CD4-positive, alpha-beta T cell treated with Interleukin-6 at 100 ng/mL for 8 hours (primary cell): ENCODE measurements around the gene FOXI1.
"Not testable (repeated sequence)": the region's sequence is repeated elsewhere in the genome, so short reads cannot be mapped to it uniquely, and the experiment has no call there.

Source experiments
- DNase-seq: peaks from one replicate; pipeline ENCODE4 v3.0.0-alpha.2; 2020; ENCODE audit warnings: mixed read lengths, low spot score

The FOXI1 gene

GRCh38 chr5:170126626-170127025 is 20.9 kb downstream of the FOXI1 start:
- DNase-seq = no peak

- no peak for DNase-seq
These were observed 25.5 kb downstream of the FOXI1 start for GRCh38 chr5:170131235-170131634.

- DNase-seq = no peak
These were observed 26.7 kb downstream of the FOXI1 start for GRCh38 chr5:170132269-170132975.

GRCh38 chr5:170132976-170133448 is 27.3 kb downstream of the FOXI1 start:
- no peak for DNase-seq

GRCh38 chr5:170135796-170136490 is 30.2 kb downstream of the FOXI1 start:
- DNase-seq = no peak

GRCh38 chr5:170136506-170136905 is 30.8 kb downstream of the FOXI1 start:
- no peak for DNase-seq

- DNase-seq = no peak
These were observed 32.1 kb downstream of the FOXI1 start for GRCh38 chr5:170137694-170138214.

GRCh38 chr5:170138273-170138672 is 32.6 kb downstream of the FOXI1 start:
- no peak for DNase-seq

GRCh38 chr5:170139786-170140335 is 34.2 kb downstream of the FOXI1 start:
- no peak for DNase-seq

GRCh38 chr5:170141196-170141595 is 35.5 kb downstream of the FOXI1 start:
- DNase-seq = not testable (repeated sequence)

- DNase-seq = no peak
These were observed 35.9 kb downstream of the FOXI1 start for GRCh38 chr5:170141636-170142035.

GRCh38 chr5:170142196-170142595 is 36.5 kb downstream of the FOXI1 start:
- DNase-seq = no peak

- no peak for DNase-seq
These were observed 37.4 kb downstream of the FOXI1 start for GRCh38 chr5:170143091-170143490.

- DNase-seq = no peak
These were observed 38.0 kb downstream of the FOXI1 start for GRCh38 chr5:170143710-170144109.

- no peak for DNase-seq
These were observed 38.8 kb downstream of the FOXI1 start for GRCh38 chr5:170144286-170145023.

- DNase-seq = no peak
These were observed 39.8 kb downstream of the FOXI1 start for GRCh38 chr5:170145462-170145861.

GRCh38 chr5:170147051-170147752 is 41.5 kb downstream of the FOXI1 start:
- no peak for DNase-seq

- no peak for DNase-seq
These were observed 42.1 kb downstream of the FOXI1 start for GRCh38 chr5:170147753-170148264.

- no peak for DNase-seq
These were observed 42.9 kb downstream of the FOXI1 start for GRCh38 chr5:170148430-170149205.

- no peak for DNase-seq
These were observed 43.5 kb downstream of the FOXI1 start for GRCh38 chr5:170149206-170149515.

GRCh38 chr5:170150713-170151096 is 45.0 kb downstream of the FOXI1 start:
- DNase-seq = no peak
